Body of pancreas (tissue), 4 donors: ENCODE results near the gene PAM.

Experiments
- POLR2A ChIP-seq, 3 donors: fragments of 450-650 bp; IDR thresholded peaks; one replicate each; pipeline ENCODE4 v1.6.1; 2016; ENCODE audit warnings: antibody characterized with exemption in 3 of 3, mild to moderate bottlenecking in 2 of 3
- TF ChIP-seq, protein P1 (sequence below), 7 experiments: fragments of 450-650 bp in 4 of 7; fragments of 200-600 bp in 3 of 7; sonication (generic) in 3 of 7; IDR thresholded peaks; one replicate each; pipeline ENCODE4 v1.5.1; 2016 to 2019; ENCODE audit warnings: antibody characterized with exemption in 7 of 7

DNA sequence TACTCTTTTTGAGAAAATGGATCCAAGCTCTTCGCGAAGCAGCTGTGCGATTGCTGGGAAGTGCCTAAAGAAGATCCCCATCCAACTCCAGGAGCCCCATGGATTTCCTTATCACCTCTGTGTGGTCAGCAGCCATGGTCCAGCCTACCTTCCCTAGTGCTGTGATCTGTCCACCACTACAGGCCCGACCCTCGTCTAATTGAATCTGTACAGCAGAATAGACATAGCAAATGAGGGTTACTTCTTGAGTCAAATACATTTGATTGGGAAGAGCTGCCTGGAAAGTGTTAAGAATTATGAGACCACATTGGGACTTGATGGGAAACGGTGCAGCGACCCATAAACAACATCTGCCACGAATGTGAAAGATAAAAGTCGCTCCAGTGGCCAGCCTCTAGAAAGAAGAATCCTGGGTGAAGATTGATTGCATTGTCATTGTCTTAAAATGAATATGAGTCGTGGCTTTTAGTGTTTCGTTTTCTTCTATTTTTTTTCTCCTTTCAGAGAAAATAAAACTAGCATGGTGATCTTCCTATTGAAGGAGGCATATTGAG, 118.4 kb downstream of the PAM start:
- no peak for TF ChIP-seq POLR2A (IDR thresholded peaks at IDR 0.05)
- TF ChIP-seq, protein P1, sequence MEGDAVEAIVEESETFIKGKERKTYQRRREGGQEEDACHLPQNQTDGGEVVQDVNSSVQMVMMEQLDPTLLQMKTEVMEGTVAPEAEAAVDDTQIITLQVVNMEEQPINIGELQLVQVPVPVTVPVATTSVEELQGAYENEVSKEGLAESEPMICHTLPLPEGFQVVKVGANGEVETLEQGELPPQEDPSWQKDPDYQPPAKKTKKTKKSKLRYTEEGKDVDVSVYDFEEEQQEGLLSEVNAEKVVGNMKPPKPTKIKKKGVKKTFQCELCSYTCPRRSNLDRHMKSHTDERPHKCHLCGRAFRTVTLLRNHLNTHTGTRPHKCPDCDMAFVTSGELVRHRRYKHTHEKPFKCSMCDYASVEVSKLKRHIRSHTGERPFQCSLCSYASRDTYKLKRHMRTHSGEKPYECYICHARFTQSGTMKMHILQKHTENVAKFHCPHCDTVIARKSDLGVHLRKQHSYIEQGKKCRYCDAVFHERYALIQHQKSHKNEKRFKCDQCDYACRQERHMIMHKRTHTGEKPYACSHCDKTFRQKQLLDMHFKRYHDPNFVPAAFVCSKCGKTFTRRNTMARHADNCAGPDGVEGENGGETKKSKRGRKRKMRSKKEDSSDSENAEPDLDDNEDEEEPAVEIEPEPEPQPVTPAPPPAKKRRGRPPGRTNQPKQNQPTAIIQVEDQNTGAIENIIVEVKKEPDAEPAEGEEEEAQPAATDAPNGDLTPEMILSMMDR (IDR thresholded peaks at IDR 0.05) = no peak
